Cerebellar cortex (tissue), 1 donor: ENCODE data around the gene SLC39A13.
A peak's percentile ranks its signal among the peaks of the same experiment; 100 is the strongest.

Source experiments
- DNase-seq: peaks from one replicate; pipeline ENCODE4 v3.0.0-alpha.2; 2015; ENCODE audit warnings: low spot score

SLC39A13 gene

GRCh38 chr11:47403135-47403534 is 5.3 kb upstream of the SLC39A13 start:
- DNase-seq, result no peak

- no peak for DNase-seq
Measured at GRCh38 chr11:47403571-47403970, 4.8 kb upstream of the SLC39A13 start.

GRCh38 chr11:47406896-47407745 is 1.3 kb upstream of the SLC39A13 start:
- DNase-seq, result no peak

GRCh38 chr11:47408598-47409439 is 429 bp downstream of the SLC39A13 start:
- peak; percentile 61 for DNase-seq

GRCh38 chr11:47409440-47410369 is 1.3 kb downstream of the SLC39A13 start:
- no peak for DNase-seq

GRCh38 chr11:47410370-47411264 is 2.2 kb downstream of the SLC39A13 start:
- DNase-seq, result no peak

- peak; percentile 47 for DNase-seq
Measured at GRCh38 chr11:47411884-47412746, 3.7 kb downstream of the SLC39A13 start.

- DNase-seq, result no peak
Measured at GRCh38 chr11:47413351-47413750, 5.0 kb downstream of the SLC39A13 start.

- no peak for DNase-seq
Measured at GRCh38 chr11:47413908-47414684, 5.7 kb downstream of the SLC39A13 start.

- DNase-seq, result no peak
Measured at GRCh38 chr11:47414685-47415070, 6.3 kb downstream of the SLC39A13 start.

GRCh38 chr11:47415091-47415854 is 6.9 kb downstream of the SLC39A13 start:
- DNase-seq, result no peak

GRCh38 chr11:47415949-47416472 is 7.6 kb downstream of the SLC39A13 start:
- DNase-seq, result no peak

- no peak for DNase-seq
Measured at GRCh38 chr11:47417712-47418111, 9.3 kb downstream of the SLC39A13 start.

- DNase-seq, result no peak
Measured at GRCh38 chr11:47418454-47419259, 10.3 kb downstream of the SLC39A13 start.

GRCh38 chr11:47425611-47426010 is 17.2 kb downstream of the SLC39A13 start:
- DNase-seq, result no peak

- DNase-seq, result peak; percentile 98
Measured at GRCh38 chr11:47426062-47426956, 17.9 kb downstream of the SLC39A13 start, which contains the start of gene PSMC3. Gene PSMC3 (minus strand): TSS chr11:47426439. CDS start chr11:47426279, 160 bp downstream.
